Natural killer cell treated with Interleukin-12 subunit alpha and Interleukin-12 subunit beta and Interleukin-15 and Interleukin-18, amount 100 ng/mL, for 72 hours (primary cell): ENCODE data around the gene BMP6. TPM values are rescaled to one million over a fixed set of nuclear protein-coding genes. Genes with fewer than 3 reads are reported as not detected.
A peak's percentile ranks its signal among the peaks of the same experiment; 100 is the strongest.

Experiments
- ATAC-seq, 2 donors: fragments of 150-1000 bp; cut with Tn5 transposase in 1 of 2; sonication (Bioruptor Pico), chemical (Tn5 transposase) in 1 of 2; 2 replicates each; pipeline ENCODE4 v1.10.0; 2021
- DNase-seq: peaks from one replicate; pipeline ENCODE4 v3.0.0; 2022; ENCODE audit warnings: low spot score
- H3K27ac Mint-ChIP-seq, 2 donors: 1 replicate in 1 of 2; 2 replicates in 1 of 2; pipeline ENCODE4 v1.8.0; 2022; ENCODE audit warnings: mixed read lengths in 2 of 2, mild to moderate bottlenecking in 1 of 2, moderate library complexity in 1 of 2
- H3K27me3 Mint-ChIP-seq, 2 donors: 1 replicate in 1 of 2; 2 replicates in 1 of 2; pipeline ENCODE4 v1.8.0; 2022; ENCODE audit warnings: mixed read lengths in 2 of 2
- H3K36me3 Mint-ChIP-seq: one replicate; pipeline ENCODE4 v1.8.0; 2022; ENCODE audit warnings: mixed read lengths
- H3K4me1 Mint-ChIP-seq, 2 donors: 1 replicate in 1 of 2; 2 replicates in 1 of 2; pipeline ENCODE4 v1.8.0; 2022; ENCODE audit warnings: low read depth in 2 of 2, mixed read lengths in 2 of 2, mild to moderate bottlenecking in 1 of 2
- H3K4me3 Mint-ChIP-seq: one replicate; pipeline ENCODE4 v1.8.0; 2022; ENCODE audit warnings: mixed read lengths
- H3K9me3 Mint-ChIP-seq: 2 replicates; pipeline ENCODE4 v1.8.0; 2022; ENCODE audit warnings: mixed read lengths
- total RNA-seq, 2 donors: library from RNA; stranded (reverse); gene quantifications; one replicate each; pipeline ENCODE4 v1.2.3, GENCODE V29; 2022

The BMP6 gene
- total RNA-seq, 2 donors from 2014 or later: not detected

GRCh38 chr6:7851780-7852179, 125.9 kb downstream of the BMP6 start:
- Mint-ChIP-seq H3K4me3 (no peak overlapping the region), H3K9me3 (no peaks in the 10 kb centered on the region), H3K4me1 (no peaks in the 10 kb centered on the region), H3K27ac (no peak overlapping the region), H3K27me3 (peaks cover 0 to 9% of the 10 kb centered on the region in 2 donors), H3K36me3 (no peaks in the 10 kb centered on the region)
- ATAC-seq: no peak
- no peak for DNase-seq

GRCh38 chr6:7859591-7859990, 133.7 kb downstream of the BMP6 start:
- DNase-seq (no peak), ATAC-seq (no peak)
- no peaks in the 10 kb centered on the region for H3K9me3 Mint-ChIP-seq
- no peaks in the 10 kb centered on the region for H3K36me3 Mint-ChIP-seq
- H3K27ac Mint-ChIP-seq: no peak overlapping the region
- no peaks in the 10 kb centered on the region for H3K4me1 Mint-ChIP-seq
- H3K27me3 Mint-ChIP-seq: peaks cover 0 to 13% of the 10 kb centered on the region in 2 donors
- no peak overlapping the region for H3K4me3 Mint-ChIP-seq

- DNase-seq (no peak), ATAC-seq (no peak)
- H3K27me3 Mint-ChIP-seq: peaks cover 0 to 5% of the 10 kb centered on the region in 2 donors
- H3K27ac Mint-ChIP-seq: no peak overlapping the region
- H3K36me3 Mint-ChIP-seq: no peaks in the 10 kb centered on the region
- no peaks in the 10 kb centered on the region for H3K4me1 Mint-ChIP-seq
- no peaks in the 10 kb centered on the region for H3K9me3 Mint-ChIP-seq
- no peak overlapping the region for H3K4me3 Mint-ChIP-seq
These were observed 139.9 kb downstream of the BMP6 start for GRCh38 chr6:7865781-7866180.

GRCh38 chr6:7866526-7866925, 140.6 kb downstream of the BMP6 start:
- ATAC-seq (no peak), DNase-seq (no peak)
- Mint-ChIP-seq H3K9me3 (no peaks in the 10 kb centered on the region), H3K4me3 (no peak overlapping the region), H3K4me1 (no peaks in the 10 kb centered on the region), H3K36me3 (no peaks in the 10 kb centered on the region), H3K27ac (no peak overlapping the region), H3K27me3 (peaks cover 0 to 7% of the 10 kb centered on the region in 2 donors)

- DNase-seq (no peak), ATAC-seq (no peak)
- no peak overlapping the region for H3K27ac Mint-ChIP-seq
- H3K9me3 Mint-ChIP-seq: no peaks in the 10 kb centered on the region
- peaks cover 0 to 9% of the 10 kb centered on the region in 2 donors for H3K27me3 Mint-ChIP-seq
- no peak overlapping the region for H3K4me3 Mint-ChIP-seq
- H3K36me3 Mint-ChIP-seq: no peaks in the 10 kb centered on the region
- no peaks in the 10 kb centered on the region for H3K4me1 Mint-ChIP-seq
These were observed 143.0 kb downstream of the BMP6 start for GRCh38 chr6:7868926-7869325.

GRCh38 chr6:7878401-7878964, 152.6 kb downstream of the BMP6 start:
- peaks cover 13% of the 10 kb centered on the region for H3K36me3 Mint-ChIP-seq
- ATAC-seq: peak; percentile 10 to 36
- H3K4me3 Mint-ChIP-seq: no peak overlapping the region
- no peaks in the 10 kb centered on the region for H3K9me3 Mint-ChIP-seq
- H3K27ac Mint-ChIP-seq: no peak overlapping the region
- no peak for DNase-seq
- H3K27me3 Mint-ChIP-seq: no peaks in the 10 kb centered on the region
- no peaks in the 10 kb centered on the region for H3K4me1 Mint-ChIP-seq

GRCh38 chr6:7879043-7879442, 153.1 kb downstream of the BMP6 start:
- no peaks in the 10 kb centered on the region for H3K9me3 Mint-ChIP-seq
- peaks cover 16% of the 10 kb centered on the region for H3K36me3 Mint-ChIP-seq
- DNase-seq (no peak), ATAC-seq (no peak)
- no peak overlapping the region for H3K27ac Mint-ChIP-seq
- no peaks in the 10 kb centered on the region for H3K27me3 Mint-ChIP-seq
- H3K4me1 Mint-ChIP-seq: no peaks in the 10 kb centered on the region
- H3K4me3 Mint-ChIP-seq: no peak overlapping the region

- no peaks in the 10 kb centered on the region for H3K4me1 Mint-ChIP-seq
- ATAC-seq (no peak), DNase-seq (no peak)
- H3K27ac Mint-ChIP-seq: no peak overlapping the region
- no peaks in the 10 kb centered on the region for H3K27me3 Mint-ChIP-seq
- peaks cover 19% of the 10 kb centered on the region for H3K36me3 Mint-ChIP-seq
- H3K4me3 Mint-ChIP-seq: no peak overlapping the region
- no peaks in the 10 kb centered on the region for H3K9me3 Mint-ChIP-seq
These were observed 153.7 kb downstream of the BMP6 start for GRCh38 chr6:7879579-7879978.

GRCh38 chr6:7879980-7880717, 154.2 kb downstream of the BMP6 start:
- Mint-ChIP-seq H3K27ac (no peak overlapping the region), H3K4me3 (no peak overlapping the region), H3K4me1 (no peaks in the 10 kb centered on the region), H3K9me3 (no peaks in the 10 kb centered on the region), H3K36me3 (peaks cover 25% of the 10 kb centered on the region), H3K27me3 (no peaks in the 10 kb centered on the region)
- DNase-seq (no peak), ATAC-seq (no peak)

GRCh38 chr6:7880718-7881107, 154.8 kb downstream of the BMP6 start:
- H3K27me3 Mint-ChIP-seq: no peaks in the 10 kb centered on the region
- no peaks in the 10 kb centered on the region for H3K9me3 Mint-ChIP-seq
- H3K36me3 Mint-ChIP-seq: peaks cover 27% of the 10 kb centered on the region
- no peaks in the 10 kb centered on the region for H3K4me1 Mint-ChIP-seq
- ATAC-seq: no peak
- H3K27ac Mint-ChIP-seq: no peak overlapping the region
- DNase-seq: no peak
- no peak overlapping the region for H3K4me3 Mint-ChIP-seq

GRCh38 chr6:7881765-7882500, 156.0 kb downstream of the BMP6 start:
- DNase-seq (no peak), ATAC-seq (no peak)
- no peaks in the 10 kb centered on the region for H3K27me3 Mint-ChIP-seq
- H3K27ac Mint-ChIP-seq: no peak overlapping the region
- H3K36me3 Mint-ChIP-seq: peaks cover 27% of the 10 kb centered on the region
- no peak overlapping the region for H3K4me3 Mint-ChIP-seq
- H3K9me3 Mint-ChIP-seq: no peaks in the 10 kb centered on the region
- H3K4me1 Mint-ChIP-seq: no peaks in the 10 kb centered on the region

- Mint-ChIP-seq H3K4me1 (no peaks in the 10 kb centered on the region), H3K27me3 (no peaks in the 10 kb centered on the region), H3K27ac (no peak overlapping the region), H3K4me3 (no peak overlapping the region), H3K36me3 (peaks cover 30% of the 10 kb centered on the region), H3K9me3 (no peaks in the 10 kb centered on the region)
- ATAC-seq: no peak
- DNase-seq: no peak
These were observed 156.8 kb downstream of the BMP6 start for GRCh38 chr6:7882505-7883257.

GRCh38 chr6:7883381-7883780, 157.5 kb downstream of the BMP6 start:
- H3K9me3 Mint-ChIP-seq: no peaks in the 10 kb centered on the region
- no peak for DNase-seq
- no peaks in the 10 kb centered on the region for H3K27me3 Mint-ChIP-seq
- H3K36me3 Mint-ChIP-seq: peaks cover 32% of the 10 kb centered on the region
- H3K4me1 Mint-ChIP-seq: no peaks in the 10 kb centered on the region
- H3K27ac Mint-ChIP-seq: no peak overlapping the region
- no peak for ATAC-seq
- no peak overlapping the region for H3K4me3 Mint-ChIP-seq

GRCh38 chr6:7886132-7886531, 160.2 kb downstream of the BMP6 start:
- Mint-ChIP-seq H3K4me3 (no peak overlapping the region), H3K27ac (no peak overlapping the region), H3K36me3 (peaks cover 39% of the 10 kb centered on the region), H3K9me3 (no peaks in the 10 kb centered on the region), H3K4me1 (no peaks in the 10 kb centered on the region), H3K27me3 (no peaks in the 10 kb centered on the region)
- DNase-seq: no peak
- no peak for ATAC-seq
